MV-4-11 (cell line): ENCODE measurements around the gene UBE2G2.

Experiments used
- DNase-seq: peaks from one replicate; lab custom pipeline; 2025; lab: John Stamatoyannopoulos, UW

UBE2G2 gene

DNA sequence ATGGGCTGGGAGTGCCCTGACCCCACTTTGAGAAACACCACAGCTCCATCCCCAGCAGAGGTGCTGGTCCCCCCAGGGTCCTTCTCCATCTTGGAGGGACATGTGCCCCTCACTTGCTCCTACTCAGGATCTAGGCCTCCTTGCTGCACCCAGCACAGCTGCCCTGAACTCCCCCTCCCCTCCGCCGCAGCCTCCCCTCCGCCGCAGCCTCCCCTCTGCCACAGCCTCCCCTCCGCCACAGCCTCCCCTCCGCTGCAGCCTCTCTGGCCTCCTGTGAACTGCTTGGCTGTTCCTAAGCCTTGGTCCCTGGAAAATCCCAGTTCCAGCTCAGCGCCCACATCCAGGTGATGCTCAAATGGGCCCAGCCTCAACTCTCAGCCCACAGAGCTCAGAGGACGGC lies 74.3 kb downstream of the UBE2G2 start:
- DNase-seq, result no peak

DNA sequence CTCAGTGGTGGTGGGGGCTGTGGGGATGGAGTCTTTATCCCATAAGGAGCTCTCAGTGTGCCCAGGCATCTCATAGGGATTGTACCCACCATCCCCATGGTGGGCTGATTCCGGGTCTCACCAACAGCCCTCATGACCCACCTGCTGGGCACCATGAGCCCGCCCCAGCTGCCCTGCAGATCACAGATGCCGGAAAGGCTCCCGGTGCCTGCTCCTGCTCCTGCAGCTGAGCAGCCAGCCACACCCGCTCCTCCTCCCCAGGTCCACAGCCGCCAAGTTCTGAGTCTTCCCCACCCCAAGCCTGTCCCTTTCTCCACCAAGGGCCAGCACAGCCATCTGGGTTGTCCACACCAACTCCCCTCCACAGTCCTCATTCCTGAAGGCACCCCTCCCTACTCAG lies 74.8 kb downstream of the UBE2G2 start:
- DNase-seq, result no peak

DNA sequence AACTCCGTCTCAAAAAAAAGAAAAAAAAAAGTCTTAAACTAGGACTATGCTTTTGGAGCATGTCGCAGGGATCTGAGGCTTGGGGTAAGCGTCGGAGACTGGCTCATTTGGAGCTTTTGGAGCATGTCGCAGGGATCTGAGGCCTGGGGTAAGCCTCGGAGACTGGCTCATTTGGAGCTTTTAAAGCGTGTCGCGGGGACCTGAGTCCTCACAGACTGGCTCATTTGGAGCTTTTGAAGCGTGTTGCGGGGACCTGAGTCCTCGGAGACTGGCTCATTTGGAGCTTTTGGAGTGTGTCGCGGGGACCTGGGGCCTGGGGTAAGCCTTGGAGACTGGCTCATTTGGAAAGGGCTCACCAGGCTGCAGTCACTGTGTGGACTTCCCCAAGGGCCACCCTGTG lies 76.7 kb downstream of the UBE2G2 start:
- DNase-seq, result no peak

DNA sequence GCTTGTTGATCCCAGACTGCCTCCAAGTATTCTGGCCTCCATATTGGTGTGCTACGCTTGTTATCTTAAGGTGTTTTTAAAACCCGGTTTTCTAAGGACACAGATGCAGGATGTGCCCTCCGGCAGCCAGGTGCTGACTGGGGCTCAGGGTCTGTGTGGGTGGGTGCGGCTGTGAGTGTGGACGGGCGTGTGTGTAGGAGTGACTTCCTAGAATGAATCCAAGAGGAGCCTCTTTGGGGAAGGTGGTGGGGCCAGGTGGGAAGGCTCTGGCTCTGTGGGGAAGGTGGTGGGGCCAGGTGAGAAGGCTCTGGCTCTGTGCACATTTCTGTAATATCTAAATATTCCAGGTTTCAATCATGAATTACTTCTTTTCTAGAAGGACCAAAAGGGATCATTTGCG lies 77.4 kb downstream of the UBE2G2 start:
- no peak for DNase-seq

DNA sequence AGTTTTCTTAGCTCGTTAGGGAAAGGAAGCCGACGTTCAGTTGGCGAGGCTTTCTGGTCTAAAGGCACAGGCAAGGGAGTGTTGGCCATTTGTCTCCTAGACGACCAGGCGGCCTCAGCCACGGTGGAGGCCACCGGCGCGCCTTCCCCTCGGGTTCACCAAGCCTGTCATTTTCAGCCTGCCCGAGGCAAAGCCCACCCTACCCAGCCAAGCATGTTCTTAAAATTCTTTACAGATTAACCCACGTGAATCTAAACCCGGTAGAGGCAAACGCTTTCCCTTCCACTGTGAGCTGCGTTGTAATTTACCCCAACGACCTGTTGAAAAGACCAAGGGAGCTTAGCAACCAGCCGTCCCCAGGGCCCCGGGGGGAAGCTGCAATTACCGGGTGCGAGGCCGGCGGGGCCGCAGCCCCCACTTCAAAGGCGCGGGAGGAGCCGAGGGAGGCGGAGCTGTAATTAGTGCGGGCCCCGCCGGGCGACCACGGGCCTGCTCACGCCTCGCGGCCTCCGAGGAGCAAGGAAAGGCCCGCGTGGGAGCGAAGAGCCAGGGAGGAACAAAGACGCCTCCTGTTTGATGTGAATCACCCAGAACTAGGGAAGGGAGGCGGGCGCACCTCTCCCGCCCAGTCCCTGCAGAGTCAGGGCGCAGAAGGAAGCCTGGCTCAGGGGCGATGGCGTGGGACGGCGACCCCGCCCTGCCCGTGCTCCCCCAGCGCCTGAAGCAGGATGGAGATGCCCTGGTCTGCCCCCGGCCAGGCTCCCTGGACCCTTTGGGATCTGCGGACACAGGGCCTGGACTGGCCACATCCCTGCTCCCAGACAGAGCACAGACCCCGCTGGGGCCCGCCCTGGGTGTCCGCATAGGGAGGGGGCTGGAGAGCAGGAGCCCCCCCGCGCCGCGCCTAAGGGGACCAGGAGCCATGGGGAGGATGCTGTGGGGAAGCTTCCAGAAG lies 78.2 kb downstream of the UBE2G2 start:
- peak; percentile 9 for DNase-seq

DNA sequence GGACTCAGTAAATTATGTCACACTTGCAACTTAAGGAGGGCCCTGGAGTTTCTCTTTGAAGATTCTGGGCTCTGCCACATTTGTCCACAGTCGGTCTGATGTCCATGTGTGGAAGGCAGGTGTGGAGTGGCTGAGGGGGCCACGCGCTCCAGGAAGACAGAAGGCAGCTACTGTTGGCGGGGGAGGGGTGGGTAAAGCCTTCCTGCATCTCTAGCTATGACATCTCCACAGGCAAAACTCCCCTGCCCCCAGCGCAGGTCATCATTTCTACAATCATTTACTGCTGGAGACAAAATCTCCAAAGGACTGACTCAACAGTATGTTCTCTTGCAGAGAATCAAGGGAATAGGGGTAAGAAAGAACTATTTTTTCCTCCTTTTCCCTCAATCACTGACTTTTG lies 78.9 kb downstream of the UBE2G2 start:
- DNase-seq, result no peak

DNA sequence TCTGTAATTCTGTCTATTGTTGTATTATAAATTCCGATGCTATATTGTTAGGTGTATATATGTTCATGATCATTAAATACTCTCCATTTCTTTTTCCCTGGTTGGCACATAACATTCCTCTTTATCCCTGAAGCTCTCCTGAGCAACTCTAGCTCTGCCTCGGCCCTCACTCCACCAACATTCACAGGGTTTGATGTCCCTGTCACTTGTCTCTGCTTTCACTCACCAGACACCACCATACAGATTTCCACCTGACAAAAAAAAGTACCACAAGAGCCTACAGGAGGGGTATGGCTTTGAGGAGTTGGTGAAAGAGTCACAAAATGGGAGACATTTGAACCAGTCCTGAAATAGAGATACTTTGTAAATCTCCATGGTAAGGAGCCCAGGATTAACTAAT lies 81.5 kb downstream of the UBE2G2 start:
- DNase-seq, result no peak
